Measurements from ENCODE around the gene JAKMIP2.

DNA sequence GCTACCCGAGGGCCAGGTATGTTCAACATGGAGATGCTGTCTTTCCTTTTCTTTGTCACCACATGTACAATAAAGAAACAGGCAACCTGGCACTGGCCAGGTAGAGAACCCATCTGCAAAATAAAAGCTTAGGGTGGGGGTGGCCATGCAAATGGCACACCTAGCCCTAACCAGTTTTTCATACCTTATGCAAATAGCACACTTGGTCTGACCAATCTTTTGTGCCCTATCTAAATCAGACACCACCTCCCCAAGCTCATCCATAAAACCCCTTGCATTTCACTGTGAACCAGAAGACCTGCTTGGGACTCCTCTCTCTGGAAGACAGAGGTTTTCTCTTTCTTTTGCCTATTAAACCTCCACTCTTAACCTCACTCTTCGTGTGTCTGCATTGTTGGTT is 33.9 kb downstream of the JAKMIP2 start:
- TF ChIP-seq, protein P1, sequence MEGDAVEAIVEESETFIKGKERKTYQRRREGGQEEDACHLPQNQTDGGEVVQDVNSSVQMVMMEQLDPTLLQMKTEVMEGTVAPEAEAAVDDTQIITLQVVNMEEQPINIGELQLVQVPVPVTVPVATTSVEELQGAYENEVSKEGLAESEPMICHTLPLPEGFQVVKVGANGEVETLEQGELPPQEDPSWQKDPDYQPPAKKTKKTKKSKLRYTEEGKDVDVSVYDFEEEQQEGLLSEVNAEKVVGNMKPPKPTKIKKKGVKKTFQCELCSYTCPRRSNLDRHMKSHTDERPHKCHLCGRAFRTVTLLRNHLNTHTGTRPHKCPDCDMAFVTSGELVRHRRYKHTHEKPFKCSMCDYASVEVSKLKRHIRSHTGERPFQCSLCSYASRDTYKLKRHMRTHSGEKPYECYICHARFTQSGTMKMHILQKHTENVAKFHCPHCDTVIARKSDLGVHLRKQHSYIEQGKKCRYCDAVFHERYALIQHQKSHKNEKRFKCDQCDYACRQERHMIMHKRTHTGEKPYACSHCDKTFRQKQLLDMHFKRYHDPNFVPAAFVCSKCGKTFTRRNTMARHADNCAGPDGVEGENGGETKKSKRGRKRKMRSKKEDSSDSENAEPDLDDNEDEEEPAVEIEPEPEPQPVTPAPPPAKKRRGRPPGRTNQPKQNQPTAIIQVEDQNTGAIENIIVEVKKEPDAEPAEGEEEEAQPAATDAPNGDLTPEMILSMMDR (IDR thresholded peaks at IDR 0.05) = no peak
- TF ChIP-seq POLR2A (IDR thresholded peaks at IDR 0.05) (no peak), POLR2AphosphoS5 (IDR thresholded peaks at IDR 0.05; ENCODE audit: insufficient read depth in 1 of 2, low read depth in 1 of 2) (no peak)
